Body of pancreas (tissue), 4 donors: ENCODE results near the gene TMC8. TPM values are rescaled to one million over a fixed set of nuclear protein-coding genes. Genes with fewer than 3 reads are reported as not detected.

Experiments used
- ATAC-seq: fragments of 150-250 bp; one replicate; pipeline ENCODE4 v1.9.1; 2016
- DNase-seq, 4 donors: peaks; one replicate each; pipeline ENCODE4 v3.0.0-alpha.2; 2019
- H3K27ac ChIP-seq, 4 donors: fragments of 200-600 bp; sonication (generic); 1 replicate in 3 of 4; 2 replicates in 1 of 4; pipeline versions ENCODE4 v1.5.1 to v1.6.1; 2016 to 2019; ENCODE audit warnings: mild to moderate bottlenecking in 1 of 4, mixed read lengths in 1 of 4, moderate library complexity in 1 of 4
- H3K27me3 ChIP-seq, 2 donors: fragments of 200-600 bp; sonication (generic); one replicate each; pipeline ENCODE4 v1.6.0; 2016; ENCODE audit warnings: mild to moderate bottlenecking in 1 of 2
- H3K36me3 ChIP-seq, 2 donors: fragments of 200-600 bp; sonication (generic); replicated peaks in 1 of 2; 2 replicates each; pipeline ENCODE4 v1.5.1; 2016; ENCODE audit warnings: low read depth in 2 of 2; ENCODE audit not compliant: insufficient read depth in 1 of 2
- H3K4me1 ChIP-seq: fragments of 200-600 bp; sonication (generic); one replicate; pipeline ENCODE4 v1.6.0; 2016
- H3K4me3 ChIP-seq, 2 donors: fragments of 200-600 bp; sonication (generic); 1 replicate in 1 of 2; 2 replicates in 1 of 2; pipeline ENCODE4 v1.5.1; 2016 to 2019
- H3K9me3 ChIP-seq, 3 donors: fragments of 200-600 bp; sonication (generic); 1 replicate in 2 of 3; 2 replicates in 1 of 3; pipeline ENCODE4 v1.5.1; 2016
- POLR2A ChIP-seq, 3 donors: fragments of 450-650 bp; IDR thresholded peaks; one replicate each; pipeline ENCODE4 v1.6.1; 2016; ENCODE audit warnings: antibody characterized with exemption in 3 of 3, mild to moderate bottlenecking in 2 of 3
- WGBS, 2 donors: methylation state at CpG; one replicate each; pipeline ENCODE4 v1.1.5; 2017; 5-methylcytosine and 5-hydroxymethylcytosine counted together
- intact Hi-C: fragments of 100-400 bp; cut with DNase I; formaldehyde crosslinking; loops from one replicate; pipeline ENCODE4 v1.15.1; 2023
- total RNA-seq, 2 donors: library from RNA; depleted of rRNA; stranded (reverse); fragments of >200 nt; gene quantifications; one replicate each; pipeline ENCODE4 v1.1.0, GENCODE V29; 2016
- TF ChIP-seq, protein P1 (sequence below), 7 experiments: fragments of 450-650 bp in 4 of 7; fragments of 200-600 bp in 3 of 7; sonication (generic) in 3 of 7; IDR thresholded peaks; one replicate each; pipeline ENCODE4 v1.5.1; 2016 to 2019; ENCODE audit warnings: antibody characterized with exemption in 7 of 7

The TMC8 gene
- total RNA-seq, 2 donors from 2014 or later = 1.6 to 3.3 TPM

DNA sequence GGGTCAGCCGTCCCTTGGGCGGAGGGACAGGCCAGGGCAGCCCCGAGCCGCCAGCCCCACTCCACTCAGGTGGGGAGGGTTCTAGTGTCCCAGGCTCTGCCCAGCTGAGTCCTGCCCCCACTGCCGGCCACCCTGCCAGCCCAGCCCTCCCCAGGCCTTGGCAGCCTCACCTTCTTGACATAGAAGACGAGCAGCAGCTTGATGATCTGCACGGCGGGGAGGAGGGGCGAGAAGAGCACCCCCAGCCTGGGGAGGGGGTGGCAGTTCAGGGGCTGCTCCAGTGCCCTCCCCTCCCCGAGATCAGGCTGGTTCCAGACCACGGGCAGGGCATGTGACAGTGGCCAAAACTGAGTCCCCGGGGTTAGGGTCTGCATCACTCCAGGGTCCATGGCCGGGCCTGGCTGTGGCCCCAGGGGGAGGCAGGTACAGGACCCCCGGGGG is 11.8 kb upstream of the TMC8 start:
- TF ChIP-seq, protein P1, sequence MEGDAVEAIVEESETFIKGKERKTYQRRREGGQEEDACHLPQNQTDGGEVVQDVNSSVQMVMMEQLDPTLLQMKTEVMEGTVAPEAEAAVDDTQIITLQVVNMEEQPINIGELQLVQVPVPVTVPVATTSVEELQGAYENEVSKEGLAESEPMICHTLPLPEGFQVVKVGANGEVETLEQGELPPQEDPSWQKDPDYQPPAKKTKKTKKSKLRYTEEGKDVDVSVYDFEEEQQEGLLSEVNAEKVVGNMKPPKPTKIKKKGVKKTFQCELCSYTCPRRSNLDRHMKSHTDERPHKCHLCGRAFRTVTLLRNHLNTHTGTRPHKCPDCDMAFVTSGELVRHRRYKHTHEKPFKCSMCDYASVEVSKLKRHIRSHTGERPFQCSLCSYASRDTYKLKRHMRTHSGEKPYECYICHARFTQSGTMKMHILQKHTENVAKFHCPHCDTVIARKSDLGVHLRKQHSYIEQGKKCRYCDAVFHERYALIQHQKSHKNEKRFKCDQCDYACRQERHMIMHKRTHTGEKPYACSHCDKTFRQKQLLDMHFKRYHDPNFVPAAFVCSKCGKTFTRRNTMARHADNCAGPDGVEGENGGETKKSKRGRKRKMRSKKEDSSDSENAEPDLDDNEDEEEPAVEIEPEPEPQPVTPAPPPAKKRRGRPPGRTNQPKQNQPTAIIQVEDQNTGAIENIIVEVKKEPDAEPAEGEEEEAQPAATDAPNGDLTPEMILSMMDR (IDR thresholded peaks at IDR 0.05) = no peak
- no peak for TF ChIP-seq POLR2A (IDR thresholded peaks at IDR 0.05)
- H3K36me3 ChIP-seq = peaks cover 0 to 5% of the 10 kb centered on the region in 2 donors
- H3K4me3 ChIP-seq = no peak overlapping the region
- no peak for DNase-seq
- H3K9me3 ChIP-seq = no peaks in the 10 kb centered on the region
- intact Hi-C loops = loop anchor here (10.0 kb wide), 2 partner anchors 46 to 306 kb away; partner anchors contain the start of gene SYNGR2
- 84% methylated on average over 13 of the region's 14 CpGs; no CpG with 5 or more reads in 1 of the 2 donors for WGBS, 2 donors
- no peak for ATAC-seq
- no peak overlapping the region for H3K27ac ChIP-seq
- peaks cover 13% of the 10 kb centered on the region for H3K4me1 ChIP-seq
- no peaks in the 10 kb centered on the region for H3K27me3 ChIP-seq

DNA sequence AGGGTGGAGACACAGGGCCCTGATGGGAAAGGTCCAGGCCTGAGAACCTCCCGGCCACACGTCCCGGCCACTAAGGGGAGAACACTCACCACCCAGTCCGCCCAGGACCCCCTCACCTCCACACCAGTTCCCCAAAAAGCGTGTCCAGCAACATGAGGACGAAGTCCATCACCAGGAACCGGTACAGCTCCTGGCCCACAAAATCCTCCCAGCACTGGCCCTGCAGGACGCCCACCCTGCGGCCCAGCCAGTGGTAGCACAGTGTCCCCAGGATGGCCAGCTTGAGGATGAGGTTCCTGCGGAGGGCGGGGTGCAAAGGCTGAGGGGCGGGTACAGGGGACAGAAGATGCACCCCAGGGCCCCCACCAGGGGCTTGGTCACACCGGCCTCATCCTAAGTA is 10.0 kb upstream of the TMC8 start:
- no peak for DNase-seq
- Histone ChIP-seq H3K36me3 (peaks cover 0 to 5% of the 10 kb centered on the region in 2 donors), H3K27me3 (no peaks in the 10 kb centered on the region), H3K27ac (no peak overlapping the region), H3K4me3 (no peak overlapping the region), H3K9me3 (no peaks in the 10 kb centered on the region), H3K4me1 (peaks cover 13% of the 10 kb centered on the region)
- TF ChIP-seq POLR2A (IDR thresholded peaks at IDR 0.05) = no peak
- TF ChIP-seq, protein P1 (IDR thresholded peaks at IDR 0.05) = no peak
- intact Hi-C loops = no loop called here
- WGBS, 2 donors = 96 to 100% methylated on average over 5 to 9 of the region's 13 CpGs
- ATAC-seq = no peak

DNA sequence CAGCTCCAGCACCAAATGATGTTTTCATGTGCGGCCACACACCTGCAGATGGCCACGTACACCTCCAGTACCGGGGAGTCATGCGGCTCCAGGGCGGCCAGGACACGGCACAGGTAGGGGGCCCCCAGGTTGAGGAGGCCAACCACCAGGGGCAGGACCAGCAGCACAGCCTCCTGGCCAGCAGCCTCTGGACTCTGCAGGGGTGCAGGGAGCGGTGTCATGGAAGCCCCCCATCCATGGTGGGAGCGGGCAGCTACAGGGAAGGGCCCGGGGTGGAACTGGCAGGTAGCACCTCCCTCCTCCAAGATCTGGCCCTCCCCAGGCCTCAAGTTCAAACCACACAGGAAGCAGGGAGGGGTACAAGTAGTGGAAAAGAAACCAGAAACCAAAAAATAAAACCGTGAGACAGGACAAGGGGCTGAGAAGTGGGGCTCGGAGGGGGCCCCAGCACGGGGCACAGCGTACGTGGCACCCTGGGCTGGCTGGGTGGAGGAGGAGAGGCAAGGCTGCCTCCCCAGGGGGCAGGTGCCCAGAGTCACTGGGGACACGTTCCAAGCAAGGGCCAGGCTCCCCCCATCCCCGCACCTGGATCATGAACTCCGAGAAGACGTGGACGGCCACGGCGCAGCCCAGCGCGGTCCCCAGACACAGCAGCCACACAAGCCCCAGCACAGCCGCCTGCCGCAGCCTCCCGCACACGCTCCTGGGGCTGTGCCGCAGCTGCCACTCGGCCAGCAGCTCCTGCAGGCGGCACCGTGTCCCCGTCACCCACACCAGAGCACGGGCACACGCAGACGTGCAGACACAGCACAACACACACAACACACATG is 9.4 kb upstream of the TMC8 start:
- TF ChIP-seq, protein P1 (IDR thresholded peaks at IDR 0.05) = no peak
- TF ChIP-seq POLR2A (IDR thresholded peaks at IDR 0.05) = no peak
- H3K4me3 ChIP-seq = no peak overlapping the region
- peaks cover 14% of the 10 kb centered on the region for H3K4me1 ChIP-seq
- H3K9me3 ChIP-seq = no peaks in the 10 kb centered on the region
- H3K27ac ChIP-seq = no peak overlapping the region
- WGBS, 2 donors = 76 to 92% methylated on average over 14 to 35 of the region's 35 CpGs
- peaks cover 0 to 5% of the 10 kb centered on the region in 2 donors for H3K36me3 ChIP-seq
- intact Hi-C loops = no loop called here
- ATAC-seq (no peak), DNase-seq (no peak)
- H3K27me3 ChIP-seq = no peaks in the 10 kb centered on the region

DNA sequence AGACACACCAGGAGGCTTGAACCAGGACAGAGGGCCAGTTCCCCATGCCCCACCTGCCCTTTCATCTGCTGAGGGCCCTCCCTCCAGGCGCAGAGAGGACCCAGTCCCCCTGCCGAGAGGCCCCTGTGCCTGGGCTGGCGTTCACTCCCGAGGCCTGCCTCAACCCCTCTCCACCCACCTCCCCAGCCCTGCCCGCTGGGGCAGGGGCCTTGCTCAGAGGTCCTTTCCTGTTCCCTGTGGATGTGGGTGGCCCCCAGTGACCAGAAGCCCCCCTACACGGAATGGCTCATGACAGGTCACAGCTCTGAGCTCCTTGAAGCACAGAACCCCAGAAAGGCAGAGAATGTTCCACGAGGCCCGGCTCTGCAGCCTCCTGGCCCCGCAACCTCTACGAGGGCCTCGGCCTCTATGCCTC is 8.8 kb upstream of the TMC8 start:
- 60 to 92% methylated on average over 2 to 8 of the region's 11 CpGs for WGBS, 2 donors
- Histone ChIP-seq H3K9me3 (no peaks in the 10 kb centered on the region), H3K27me3 (no peaks in the 10 kb centered on the region), H3K4me1 (peaks cover 18% of the 10 kb centered on the region), H3K4me3 (no peak overlapping the region), H3K36me3 (peaks cover 0 to 5% of the 10 kb centered on the region in 2 donors), H3K27ac (no peak overlapping the region)
- DNase-seq (no peak), ATAC-seq (no peak)
- intact Hi-C loops = no loop called here
- TF ChIP-seq POLR2A (IDR thresholded peaks at IDR 0.05) = no peak
- TF ChIP-seq, protein P1 (IDR thresholded peaks at IDR 0.05) = no peak
